Measurements from ENCODE around the gene SAMD10. TPM values are rescaled to one million over a fixed set of nuclear protein-coding genes. Genes with fewer than 3 reads are reported as not detected.

SAMD10 gene
- total RNA-seq, 1 experiment from 2014 or later, result 8.8 TPM

GRCh38 chr20:63964412-63964811 is 15.0 kb downstream of the SAMD10 start:
- ChIA-PET CTCF (no interaction called here), POLR2A (no interaction called here)
- TF ChIP-seq POLR2AphosphoS5 (IDR thresholded peaks at IDR 0.05; ENCODE audit: low read depth, low read length) (no peak), SIN3A (IDR thresholded peaks at IDR 0.05; ENCODE audit: borderline replicate concordance, insufficient read depth, low read depth, low read length) (no peak), CTCF (IDR thresholded peaks at IDR 0.05) (no peak), REST (IDR thresholded peaks at IDR 0.05; ENCODE audit: insufficient read depth in 1 of 2, low read depth in 2 of 2, low read length in 1 of 2) (no peak), TCF7L2 (IDR thresholded peaks at IDR 0.05; ENCODE audit: low read depth, low read length) (no peak)
- Histone ChIP-seq H3K9me3 (ENCODE audit: control insufficient read depth, insufficient read depth, low read depth, low read length) (no peaks in the 10 kb centered on the region), H3K36me3 (ENCODE audit: control insufficient read depth, insufficient read depth, low read length) (no peaks in the 10 kb centered on the region; the same call in 1 of the 2 replicates), H3K27me3 (ENCODE audit: control insufficient read depth, insufficient read depth, low read length) (no peaks in the 10 kb centered on the region), H3K4me1 (ENCODE audit: control insufficient read depth, insufficient read depth, low read length) (peaks cover 5% of the 10 kb centered on the region), H3K27ac (ENCODE audit: low read length) (no peak overlapping the region), H3K4me3 (ENCODE audit: low read depth in 2 of 2, low read length in 2 of 2) (no peak overlapping the region)
- intact Hi-C loops (cut with micrococcal nuclease; ENCODE audit: unreplicated experiment), result no loop called here
- no TSS peak for BruUV-seq (replicated peaks)
- in situ Hi-C loops (cut with HindIII; ENCODE audit: low pct_unique_long_range_greater_than_20kb, low sequenced_read_pairs), result no loop called here
- DNase-seq (ENCODE audit: low read depth, low spot score) (no peak), ATAC-seq (no peak)

- Histone ChIP-seq H3K27ac (ENCODE audit: low read length) (no peak overlapping the region), H3K9me3 (ENCODE audit: control insufficient read depth, insufficient read depth, low read depth, low read length) (no peaks in the 10 kb centered on the region), H3K36me3 (ENCODE audit: control insufficient read depth, insufficient read depth, low read length) (no peaks in the 10 kb centered on the region), H3K4me1 (ENCODE audit: control insufficient read depth, insufficient read depth, low read length) (peaks cover 5% of the 10 kb centered on the region), H3K4me3 (ENCODE audit: low read depth in 2 of 2, low read length in 2 of 2) (no peak overlapping the region), H3K27me3 (ENCODE audit: control insufficient read depth, insufficient read depth, low read length) (no peaks in the 10 kb centered on the region)
- in situ Hi-C loops (cut with HindIII; ENCODE audit: low pct_unique_long_range_greater_than_20kb, low sequenced_read_pairs), result no loop called here
- BruUV-seq (replicated peaks), result TSS peak; percentile 52
- ChIA-PET CTCF (no interaction called here), POLR2A (no interaction called here)
- intact Hi-C loops (cut with micrococcal nuclease; ENCODE audit: unreplicated experiment), result no loop called here
- ATAC-seq (no peak), DNase-seq (ENCODE audit: low read depth, low spot score) (no peak)
- TF ChIP-seq POLR2AphosphoS5 (IDR thresholded peaks at IDR 0.05; ENCODE audit: low read depth, low read length) (no peak), TCF7L2 (IDR thresholded peaks at IDR 0.05; ENCODE audit: low read depth, low read length) (no peak)
Measured at GRCh38 chr20:63963784-63964301, 15.6 kb downstream of the SAMD10 start.

- ChIA-PET POLR2A (no interaction called here), CTCF (no interaction called here)
- no peak overlapping the region for H3K4me3 ChIP-seq (ENCODE audit: low read depth in 2 of 2, low read length in 2 of 2)
- ATAC-seq (no peak), DNase-seq (ENCODE audit: low read depth, low spot score) (no peak)
- H3K4me1 ChIP-seq (ENCODE audit: control insufficient read depth, insufficient read depth, low read length), result peaks cover 8% of the 10 kb centered on the region
- no peaks in the 10 kb centered on the region for H3K36me3 ChIP-seq (ENCODE audit: control insufficient read depth, insufficient read depth, low read length)
- BruUV-seq (replicated peaks), result no TSS peak
- no peak for TF ChIP-seq REST (IDR thresholded peaks at IDR 0.05; ENCODE audit: insufficient read depth in 1 of 2, low read depth in 2 of 2, low read length in 1 of 2)
- no peak for TF ChIP-seq POLR2AphosphoS5 (IDR thresholded peaks at IDR 0.05; ENCODE audit: low read depth, low read length)
- no peak for TF ChIP-seq SIN3A (IDR thresholded peaks at IDR 0.05; ENCODE audit: borderline replicate concordance, insufficient read depth, low read depth, low read length)
- TF ChIP-seq TCF7L2 (IDR thresholded peaks at IDR 0.05; ENCODE audit: low read depth, low read length), result no peak
- no peak for TF ChIP-seq CTCF (IDR thresholded peaks at IDR 0.05)
- H3K27ac ChIP-seq (ENCODE audit: low read length), result no peak overlapping the region
- in situ Hi-C loops (cut with HindIII; ENCODE audit: low pct_unique_long_range_greater_than_20kb, low sequenced_read_pairs) (no loop called here), intact Hi-C loops (cut with micrococcal nuclease; ENCODE audit: unreplicated experiment) (no loop called here)
- H3K9me3 ChIP-seq (ENCODE audit: control insufficient read depth, insufficient read depth, low read depth, low read length), result no peaks in the 10 kb centered on the region
- H3K27me3 ChIP-seq (ENCODE audit: control insufficient read depth, insufficient read depth, low read length), result no peaks in the 10 kb centered on the region
Measured at GRCh38 chr20:63963348-63963741, 16.1 kb downstream of the SAMD10 start.
